ENCODE measurements around the gene OTUD6A.
"Not testable (repeated sequence)": the region's sequence is repeated elsewhere in the genome, so short reads cannot be mapped to it uniquely, and the experiment has no call there.

Gene OTUD6A

GRCh38 chrX:70049406-70049805 is 12.9 kb upstream of the OTUD6A start:
- DNase-seq = no peak

GRCh38 chrX:70049925-70050324 is 12.3 kb upstream of the OTUD6A start, which contains the start of gene AWAT2:
TSS of gene AWAT2 (minus strand) at chrX:70049938. CDS start at chrX:70049932, 6 bp downstream.
- DNase-seq = no peak

- no peak for DNase-seq
These were observed 9.2 kb upstream of the OTUD6A start for GRCh38 chrX:70052895-70053615.

- DNase-seq = no peak
These were observed 7.9 kb upstream of the OTUD6A start for GRCh38 chrX:70054391-70054790.

GRCh38 chrX:70062961-70063550 is 799 bp downstream of the OTUD6A start:
- DNase-seq = no peak

GRCh38 chrX:70066646-70067045 is 4.4 kb downstream of the OTUD6A start:
- no peak for DNase-seq

- DNase-seq = no peak
These were observed 17.0 kb downstream of the OTUD6A start for GRCh38 chrX:70079297-70079696.

GRCh38 chrX:70079870-70080269 is 17.6 kb downstream of the OTUD6A start:
- DNase-seq = no peak

GRCh38 chrX:70082723-70083122 is 20.5 kb downstream of the OTUD6A start:
- DNase-seq = no peak

- no peak for DNase-seq
These were observed 22.5 kb downstream of the OTUD6A start for GRCh38 chrX:70084592-70085240.

GRCh38 chrX:70087857-70088630 is 25.8 kb downstream of the OTUD6A start:
- DNase-seq = peak; percentile 18

- DNase-seq = no peak
These were observed 26.5 kb downstream of the OTUD6A start for GRCh38 chrX:70088751-70089150.

- no peak for DNase-seq
These were observed 27.5 kb downstream of the OTUD6A start for GRCh38 chrX:70089604-70090297.

- DNase-seq = no peak
These were observed 30.0 kb downstream of the OTUD6A start for GRCh38 chrX:70092247-70092646.

GRCh38 chrX:70096052-70096451 is 33.8 kb downstream of the OTUD6A start:
- peak; percentile 1 for DNase-seq

GRCh38 chrX:70105229-70105628 is 43.0 kb downstream of the OTUD6A start:
- DNase-seq = no peak

- not testable (repeated sequence) for DNase-seq
These were observed 49.3 kb downstream of the OTUD6A start for GRCh38 chrX:70111436-70112026.
